Stomach (tissue), 9 donors: Measurements from ENCODE around the gene MTNR1B. TPM values are rescaled to one million over a fixed set of nuclear protein-coding genes. Genes with fewer than 3 reads are reported as not detected.

ENCODE experiments used
- DNase-seq, 2 donors: peaks; one replicate each; pipeline versions ENCODE4 v3.0.0 to v3.0.0-alpha.2; 2013 to 2019
- H3K27ac ChIP-seq, 5 donors: fragments of 200-600 bp in 4 of 5; sonication (generic) in 4 of 5; one replicate each; pipeline ENCODE4 v1.5.1; 2013 to 2019; ENCODE audit warnings: mild to moderate bottlenecking in 1 of 5, moderate library complexity in 1 of 5
- H3K27me3 ChIP-seq, 3 donors: fragments of 200-600 bp; sonication (generic); one replicate each; pipeline ENCODE4 v1.5.1; 2017 to 2019; ENCODE audit warnings: mixed run types in 1 of 3
- H3K36me3 ChIP-seq, 4 donors: fragments of 200-600 bp; sonication (generic); 1 replicate in 3 of 4; 2 replicates in 1 of 4; pipeline ENCODE4 v1.5.1; 2016 to 2019
- H3K4me1 ChIP-seq, 4 donors: fragments of 200-600 bp; sonication (generic); one replicate each; pipeline ENCODE4 v1.5.1; 2016 to 2019
- H3K4me3 ChIP-seq, 4 donors: fragments of 200-600 bp; sonication (generic) in 3 of 4; one replicate each; pipeline ENCODE4 v1.5.1; 2016 to 2019; ENCODE audit warnings: mild to moderate bottlenecking in 1 of 4
- H3K9me3 ChIP-seq, 4 donors: fragments of 200-600 bp; sonication (generic); one replicate each; pipeline ENCODE4 v1.5.1; 2016 to 2019
- CTCF ChIP-seq, 7 experiments: fragments of 450-650 bp in 4 of 7; fragments of 200-600 bp in 3 of 7; sonication (generic) in 3 of 7; IDR thresholded peaks; one replicate each; pipeline ENCODE4 v1.5.1; 2016 to 2019; ENCODE audit warnings: antibody characterized with exemption in 7 of 7, control low read depth in 2 of 7, mild to moderate bottlenecking in 1 of 7
- EP300 ChIP-seq: sonication (generic); formaldehyde crosslinking; IDR thresholded peaks from one replicate; pipeline ENCODE4 v1.6.1; 2017; ENCODE audit warnings: antibody characterized with exemption
- POLR2A ChIP-seq, 4 donors: fragments of 450-650 bp; IDR thresholded peaks; one replicate each; pipeline ENCODE4 v1.6.1; 2016; ENCODE audit warnings: antibody characterized with exemption in 4 of 4, control low read depth in 2 of 4, mild to moderate bottlenecking in 1 of 4, moderate library complexity in 1 of 4
- POLR2AphosphoS5 ChIP-seq, 3 donors: sonication (generic); formaldehyde crosslinking; IDR thresholded peaks; one replicate each; pipeline ENCODE4 v1.6.1; 2016; ENCODE audit warnings: antibody characterized with exemption in 3 of 3
- WGBS, 5 donors: extraction: QIAGEN DNeasy Blood & Tissue Kit in 3 of 5; methylation state at CpG; one replicate each; pipeline versions ENCODE4 v1.1.5 to v1.1.7; 2013 to 2018; 5-methylcytosine and 5-hydroxymethylcytosine counted together
- intact Hi-C: fragments of 100-400 bp; cut with DNase I; formaldehyde crosslinking; loops from one replicate; pipeline ENCODE4 v1.15.1; 2023; ENCODE audit warnings: low total_unique reads
- polyA plus RNA-seq, 3 donors: library from polyadenylated mRNA; stranded (reverse); fragments of 200-250 nt; gene quantifications; one replicate each; pipeline ENCODE4 v1.2.3, GENCODE V29; 2013
- total RNA-seq, 5 donors: library from RNA; depleted of rRNA; stranded (reverse); fragments of >200 nt; gene quantifications; one replicate each; pipeline versions ENCODE4 v1.1.0 to v1.2.3, GENCODE V29; 2014 to 2016
- donor health status: healthy with polysubstance abuse.
- donor health status: Bipolar disorder and iron deficiency.
- donor health status: healthy.

MTNR1B gene
- total and polyA plus RNA-seq, 8 donors: 1.0 TPM; not detected in 7

GRCh38 chr11:92967178-92967577, 2.3 kb upstream of the MTNR1B start:
- Histone ChIP-seq H3K27ac (no peak overlapping the region), H3K9me3 (no peaks in the 10 kb centered on the region), H3K36me3 (no peaks in the 10 kb centered on the region), H3K4me1 (peaks cover 5 to 17% (median 8%) of the 10 kb centered on the region in 4 donors), H3K4me3 (no peak overlapping the region), H3K27me3 (peaks cover 0 to 21% (median 13%) of the 10 kb centered on the region in 3 donors)
- no peak for DNase-seq
- WGBS, 5 donors: 87 to 92% (median 89%) methylated on average over 2 of the region's 2 CpGs
- intact Hi-C loops: no loop called here
- TF ChIP-seq EP300: no peak
- TF ChIP-seq CTCF (IDR thresholded peaks at IDR 0.05): no peak
- no peak for TF ChIP-seq POLR2A (IDR thresholded peaks at IDR 0.05)
- TF ChIP-seq POLR2AphosphoS5 (IDR thresholded peaks at IDR 0.05): no peak

DNA sequence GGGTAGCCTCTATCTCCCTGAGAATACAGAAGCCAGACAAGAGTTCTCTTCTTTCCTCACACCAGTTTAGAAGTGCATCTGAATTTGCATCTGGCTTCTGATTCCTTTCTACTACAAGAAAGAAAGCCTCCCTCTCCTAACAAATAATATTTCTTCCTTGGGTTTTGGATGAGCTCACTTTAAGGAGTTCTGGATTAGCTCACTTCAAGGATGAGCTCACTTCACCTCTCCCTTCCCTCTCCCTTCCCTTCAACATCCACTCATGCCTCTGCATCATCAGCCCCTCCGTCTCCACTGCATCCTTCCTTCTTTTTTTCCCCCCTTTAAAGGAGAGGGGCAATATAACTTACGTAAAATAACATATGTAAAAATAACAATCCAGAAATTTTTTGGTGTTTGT, 1.6 kb upstream of the MTNR1B start:
- 82 to 93% (median 87%) methylated on average over 2 of the region's 2 CpGs for WGBS, 5 donors

DNA sequence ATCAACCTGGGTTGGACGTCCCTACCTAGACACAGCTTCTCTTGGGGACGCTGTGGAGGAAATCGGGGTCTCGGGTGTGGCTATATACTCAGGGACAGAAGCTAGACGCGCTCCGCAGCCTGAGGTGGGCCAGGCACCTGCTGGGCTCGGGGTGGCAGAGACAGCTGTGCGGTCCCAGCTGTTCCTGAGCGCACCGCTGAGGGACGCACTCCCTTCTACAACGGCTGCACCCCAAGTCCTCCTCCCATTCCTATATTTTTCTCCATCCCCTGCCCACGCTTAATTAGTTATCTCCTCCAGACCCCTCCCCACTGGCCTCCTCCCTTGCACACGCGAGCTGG, 188 bp upstream of the MTNR1B start:
- Histone ChIP-seq H3K27ac (no peak overlapping the region), H3K36me3 (no peaks in the 10 kb centered on the region), H3K4me3 (peak overlapping the region; percentile 25 to 37 (median 31)), H3K9me3 (no peaks in the 10 kb centered on the region), H3K4me1 (peaks cover 5 to 17% (median 8%) of the 10 kb centered on the region in 4 donors), H3K27me3 (peaks cover 0 to 21% (median 13%) of the 10 kb centered on the region in 3 donors)
- WGBS, 5 donors: 6 to 11% (median 8%) methylated on average over 16 of the region's 16 CpGs
- intact Hi-C loops: no loop called here
- no peak for DNase-seq
- TF ChIP-seq CTCF (IDR thresholded peaks at IDR 0.05) (no peak), POLR2AphosphoS5 (IDR thresholded peaks at IDR 0.05) (no peak), POLR2A (IDR thresholded peaks at IDR 0.05) (no peak), EP300 (no peak)

More for the DNA sequence above, 1.6 kb upstream of the MTNR1B start:
- no peaks in the 10 kb centered on the region for H3K36me3 ChIP-seq
- H3K9me3 ChIP-seq: no peaks in the 10 kb centered on the region
- DNase-seq: no peak
- H3K4me3 ChIP-seq: no peak overlapping the region
- H3K4me1 ChIP-seq: peaks cover 5 to 17% (median 8%) of the 10 kb centered on the region in 4 donors
- peaks cover 0 to 21% (median 13%) of the 10 kb centered on the region in 3 donors for H3K27me3 ChIP-seq
- TF ChIP-seq POLR2AphosphoS5 (IDR thresholded peaks at IDR 0.05): no peak
- TF ChIP-seq CTCF (IDR thresholded peaks at IDR 0.05): no peak
- no peak for TF ChIP-seq EP300
- no peak for TF ChIP-seq POLR2A (IDR thresholded peaks at IDR 0.05)
- intact Hi-C loops: no loop called here
- H3K27ac ChIP-seq: no peak overlapping the region

DNA sequence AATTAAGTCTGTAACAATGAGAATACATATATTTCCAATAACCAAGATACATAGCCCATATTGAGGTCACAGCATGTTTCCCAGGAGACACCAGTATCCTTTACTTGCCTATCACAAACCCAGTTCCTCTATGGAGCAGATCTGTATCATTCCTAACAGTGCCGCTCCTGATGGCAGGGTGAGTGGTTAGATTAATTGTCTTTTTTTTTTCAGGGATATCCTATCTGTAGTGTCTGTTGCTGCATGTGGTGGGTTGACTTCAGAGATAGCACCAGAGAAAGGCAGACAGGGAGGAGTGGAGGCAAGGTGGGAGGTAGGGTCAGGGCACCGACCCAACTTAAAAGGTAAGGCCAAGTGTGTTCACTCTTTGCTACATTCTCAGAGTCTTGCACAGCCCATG, 2.8 kb downstream of the MTNR1B start:
- Histone ChIP-seq H3K9me3 (no peaks in the 10 kb centered on the region), H3K27me3 (peaks cover 0 to 21% (median 13%) of the 10 kb centered on the region in 3 donors), H3K4me1 (peaks cover 5 to 12% (median 8%) of the 10 kb centered on the region in 4 donors), H3K27ac (no peak overlapping the region), H3K36me3 (no peaks in the 10 kb centered on the region), H3K4me3 (no peak overlapping the region)
- intact Hi-C loops: no loop called here
- no peak for TF ChIP-seq POLR2AphosphoS5 (IDR thresholded peaks at IDR 0.05)
- no peak for TF ChIP-seq EP300
- no peak for TF ChIP-seq POLR2A (IDR thresholded peaks at IDR 0.05)
- no peak for TF ChIP-seq CTCF (IDR thresholded peaks at IDR 0.05)
- 62 to 87% (median 81%) methylated on average over 2 of the region's 2 CpGs for WGBS, 5 donors
- DNase-seq: no peak
